IMR-90 (cell line): Measurements from ENCODE around the gene HLA-DPA1. TPM values are rescaled to one million over a fixed set of nuclear protein-coding genes. Genes with fewer than 3 reads are reported as not detected.

ENCODE experiments used
- ATAC-seq: fragments of 200-7000 bp; cut with Tn5 transposase; 2 replicates; pipeline ENCODE4 v1.9.1; 2020; ENCODE audit warnings: low read depth, mild to moderate bottlenecking, moderate library complexity
- BruUV-seq: library from RNA; stranded (reverse); fragments of 400-500 nt; replicated peaks from 2 replicates; lab custom pipeline; 2021; lab: Mats Ljungman, UMichigan
- CTCF ChIA-PET: fragments of 300-600 bp; formaldehyde crosslinking; extraction: SDS; loops from one replicate; lab custom pipeline; 2021; ENCODE audit warnings: antibody characterized with exemption; lab: Yijun Ruan, JAX
- POLR2A ChIA-PET: fragments of 300-600 bp; sonication (Branson Sonifier 250); formaldehyde crosslinking; loops from one replicate; lab custom pipeline; 2022; ENCODE audit warnings: antibody characterized with exemption; ENCODE audit not compliant: unreplicated experiment; lab: Charles Lee
- DNase-seq: peaks from one replicate; pipeline ENCODE4 v3.0.0; 2013
- H2AFZ ChIP-seq: replicated peaks from 2 replicates; pipeline ENCODE3; 2013; ENCODE audit warnings: low read length, mild to moderate bottlenecking; ENCODE audit not compliant: poor library complexity
- H2AK5ac ChIP-seq: 2 replicates; pipeline ENCODE4 v1.6.1; 2013; ENCODE audit warnings: low read depth, low read length, inconsistent platforms
- H2AK9ac ChIP-seq: replicated peaks from 2 replicates; pipeline ENCODE3; 2013; ENCODE audit warnings: mild to moderate bottlenecking, low read depth, low read length, moderate library complexity; ENCODE audit not compliant: poor library complexity
- H2BK120ac ChIP-seq: 2 replicates; pipeline ENCODE4 v1.6.1; 2013; ENCODE audit warnings: low read depth, low read length, inconsistent platforms
- H2BK15ac ChIP-seq: 3 replicates; pipeline ENCODE4 v1.6.1; 2013; ENCODE audit warnings: low read depth, low read length, inconsistent platforms
- H2BK20ac ChIP-seq: 2 replicates; pipeline ENCODE4 v1.6.1; 2013; ENCODE audit warnings: low read depth, mild to moderate bottlenecking, inconsistent platforms, low read length, moderate library complexity
- H2BK5ac ChIP-seq: 2 replicates; pipeline ENCODE4 v1.6.1; 2013; ENCODE audit warnings: mild to moderate bottlenecking, low read depth, low read length, inconsistent platforms; ENCODE audit not compliant: poor library complexity, severe bottlenecking
- H3K14ac ChIP-seq: replicated peaks from 2 replicates; pipeline ENCODE4 v1.6.1; 2013; ENCODE audit warnings: low read depth, low read length, inconsistent platforms
- H3K18ac ChIP-seq: 2 replicates; pipeline ENCODE4 v1.6.1; 2013; ENCODE audit warnings: low read depth, low read length, control low read depth
- H3K23ac ChIP-seq: 2 replicates; pipeline ENCODE4 v1.6.1; 2013; ENCODE audit warnings: low read depth, low read length, inconsistent platforms
- H3K27ac ChIP-seq: 2 replicates; pipeline ENCODE4 v1.5.1; 2013; ENCODE audit warnings: mild to moderate bottlenecking, control low read depth, low read length; ENCODE audit not compliant: insufficient read depth
- H3K27me3 ChIP-seq: 2 replicates; pipeline ENCODE4 v1.6.1; 2013; ENCODE audit warnings: low read length; ENCODE audit not compliant: control insufficient read depth, insufficient read depth
- H3K36me3 ChIP-seq: 2 replicates; pipeline ENCODE4 v1.6.1; 2013; ENCODE audit warnings: low read length, mixed read lengths; ENCODE audit not compliant: control insufficient read depth, insufficient read depth
- H3K4ac ChIP-seq: 2 replicates; pipeline ENCODE4 v1.6.1; 2013; ENCODE audit warnings: low read depth, low read length, inconsistent platforms
- H3K4me1 ChIP-seq: 2 replicates; pipeline ENCODE4 v1.6.1; 2013; ENCODE audit warnings: low read length, mixed read lengths; ENCODE audit not compliant: control insufficient read depth, insufficient read depth
- H3K4me2 ChIP-seq: 2 replicates; pipeline ENCODE4 v1.6.1; 2013; ENCODE audit warnings: low read depth, mild to moderate bottlenecking, control low read depth, low read length, moderate library complexity
- H3K4me3 ChIP-seq: 2 replicates; pipeline ENCODE4 v1.5.1; 2013; ENCODE audit warnings: low read depth, mild to moderate bottlenecking, control low read depth, low read length, moderate library complexity; ENCODE audit not compliant: insufficient read depth
- H3K56ac ChIP-seq: 2 replicates; pipeline ENCODE4 v1.6.1; 2013; ENCODE audit warnings: low read length, inconsistent platforms; ENCODE audit not compliant: insufficient read depth; ENCODE audit errors: extremely low read depth
- H3K79me1 ChIP-seq, 2 experiments: 2 replicates each; pipeline ENCODE4 v1.6.1; 2013; ENCODE audit warnings: low read length in 2 of 2, inconsistent platforms in 1 of 2, low read depth in 1 of 2
- H3K9ac ChIP-seq: 2 replicates; pipeline ENCODE4 v1.6.1; 2013; ENCODE audit warnings: low read depth, low read length, control low read depth
- H3K9me1 ChIP-seq: 2 replicates; pipeline ENCODE4 v1.6.1; 2013; ENCODE audit warnings: low read length, inconsistent platforms; ENCODE audit not compliant: insufficient read depth
- H3K9me3 ChIP-seq: 2 replicates; pipeline ENCODE4 v1.6.1; 2013; ENCODE audit warnings: low read length; ENCODE audit not compliant: control insufficient read depth, insufficient read depth
- H4K20me1 ChIP-seq: 2 replicates; pipeline ENCODE4 v1.6.1; 2013; ENCODE audit warnings: low read length, inconsistent platforms; ENCODE audit not compliant: insufficient read depth
- H4K5ac ChIP-seq: 2 replicates; pipeline ENCODE4 v1.6.1; 2013; ENCODE audit warnings: mild to moderate bottlenecking, low read depth, low read length, control low read depth
- H4K8ac ChIP-seq, 2 experiments: 2 replicates each; pipeline ENCODE4 v1.6.1; 2013; ENCODE audit warnings: low read depth in 2 of 2, low read length in 2 of 2, control low read depth in 1 of 2, inconsistent platforms in 1 of 2
- H4K91ac ChIP-seq: 2 replicates; pipeline ENCODE4 v1.6.1; 2013; ENCODE audit warnings: low read depth, low read length, inconsistent platforms; ENCODE audit not compliant: insufficient read depth
- MAZ ChIP-seq: IDR thresholded peaks from 2 replicates; pipeline ENCODE4 v1.6.1; 2012; ENCODE audit warnings: low read depth, mild to moderate bottlenecking, low read length, improper control_type of control experiment, moderate library complexity, borderline replicate concordance
- USF2 ChIP-seq: fragments of 150-350 bp; IDR thresholded peaks from 2 replicates; pipeline ENCODE4 v1.6.1; 2017; ENCODE audit warnings: mild to moderate bottlenecking, antibody characterized with exemption, low read length, low read depth
- WGBS, 2 experiments: methylation state at CpG; one replicate each; pipeline versions ENCODE4 v1.1.5 to v1.1.7; 2013; ENCODE audit warnings: missing lambda C conversion rate in 2 of 2; ENCODE audit not compliant: insufficient read length in 1 of 2; ENCODE audit errors: extremely low coverage in 2 of 2; 5-methylcytosine and 5-hydroxymethylcytosine counted together
- dilution Hi-C: fragments of 300-500 bp; cut with HindIII; formaldehyde crosslinking; loops from one replicate; pipeline ENCODE4 v1.14.3; 2018; ENCODE audit warnings: low sequenced_read_pairs; ENCODE audit not compliant: unreplicated experiment
- in situ Hi-C: fragments of 300-500 bp; cut with MboI; formaldehyde crosslinking; loops from 3 replicates; pipeline ENCODE4 v1.14.3; 2019; ENCODE audit warnings: low sequenced_read_pairs, inconsistent platforms, mixed read lengths
- intact Hi-C: fragments of 100-400 bp; cut with micrococcal nuclease; formaldehyde crosslinking; loops from 2 replicates; pipeline ENCODE4 v1.10.0; 2022
- polyA plus RNA-seq, 3 experiments: library from polyadenylated mRNA; depleted of rRNA; stranded (reverse); fragments of >200 nt; gene quantifications; 2 replicates each; pipeline ENCODE4 v1.2.3, GENCODE V29; 2012; ENCODE audit warnings: low replicate concordance in 1 of 3
- total RNA-seq: library from RNA; depleted of rRNA; stranded (reverse); fragments of >200 nt; gene quantifications from 2 replicates; pipeline ENCODE4 v1.2.3, GENCODE V29; 2012

HLA-DPA1 gene
- total and polyA plus RNA-seq, 2 of the 4 experiments (the other 2 are of a cell fraction), result not detected

- in situ Hi-C loops (no loop called here), dilution Hi-C loops (no loop called here), intact Hi-C loops (no loop called here)
- Histone ChIP-seq H3K4ac (no peak overlapping the region), H4K5ac (no peak overlapping the region), H3K36me3 (no peaks in the 10 kb centered on the region), H3K18ac (no peak overlapping the region), H3K9me3 (no peaks in the 10 kb centered on the region), H3K23ac (no peak overlapping the region), H3K4me3 (no peak overlapping the region), H4K91ac (no peak overlapping the region), H3K27me3 (peaks cover 22% of the 10 kb centered on the region), H3K9ac (no peak overlapping the region), H3K4me2 (no peak overlapping the region), H3K14ac (no peak overlapping the region), H3K56ac (no peak overlapping the region), H2BK15ac (no peak overlapping the region), H2AFZ (no peak overlapping the region), H3K4me1 (no peaks in the 10 kb centered on the region; the same call in 1 of the 2 replicates), H4K8ac (no peak overlapping the region), H3K27ac (no peak overlapping the region), H2BK20ac (no peak overlapping the region), H2AK5ac (no peak overlapping the region), H2BK5ac (no peak overlapping the region), H4K20me1 (no peaks in the 10 kb centered on the region), H3K79me1 (no peaks in the 10 kb centered on the region), H2AK9ac (no peak overlapping the region), H3K9me1 (no peaks in the 10 kb centered on the region), H2BK120ac (no peak overlapping the region)
- WGBS, 2 experiments, result no CpG with 5 or more reads among the region's 3 CpGs
- ATAC-seq, result no peak
- no TSS peak for BruUV-seq
- TF ChIP-seq MAZ (no peak), USF2 (no peak)
- ChIA-PET POLR2A (no interaction called here), CTCF (no interaction called here)
- no peak for DNase-seq
Measured at GRCh38 chr6:33023536-33023935, 49.9 kb downstream of the HLA-DPA1 start.
